Measurements from ENCODE around the gene LNPK. TPM values are rescaled to one million over a fixed set of nuclear protein-coding genes. Genes with fewer than 3 reads are reported as not detected.

Gene LNPK
- total and polyA plus RNA-seq, 9 of the 15 experiments (the other 6 are each of a cell fraction or from before 2014, with no cell fraction given), result 6.4 to 40.4 (median 21.3) TPM

DNA sequence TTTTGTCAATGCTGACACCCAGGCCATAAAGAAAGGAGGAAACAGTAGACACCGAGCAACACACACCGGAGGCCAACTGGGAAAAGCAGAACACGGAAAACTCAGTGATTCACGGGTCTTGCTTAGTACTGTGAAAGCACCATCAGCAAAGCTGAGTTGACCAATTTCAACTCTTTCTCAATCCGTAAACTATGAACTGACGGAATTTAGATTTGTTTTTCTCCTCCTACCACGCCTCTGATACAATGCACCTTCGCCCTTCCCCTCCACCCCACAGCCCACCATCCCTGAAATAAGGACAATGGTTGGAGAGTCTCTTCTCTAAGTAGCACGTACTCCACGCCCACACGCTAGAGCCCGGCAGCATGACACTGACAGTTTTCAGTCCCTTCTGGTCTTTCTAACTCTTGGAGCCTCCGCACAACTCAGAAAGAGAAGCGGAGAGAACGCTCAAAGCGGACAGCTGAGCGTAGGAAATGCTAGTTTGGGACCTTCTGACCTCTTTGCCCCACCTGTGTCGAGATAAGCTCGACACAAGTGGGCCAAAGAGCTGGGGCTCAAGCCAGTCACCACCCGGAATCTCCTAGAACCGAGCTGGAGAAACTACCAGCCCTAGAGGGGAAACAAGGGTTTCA, 669 bp downstream of the LNPK start (continued):
- TF ChIP-seq E2F5 (CRISPR knock-in tag; IDR thresholded peaks at IDR 0.05) (0 out of 2 replicates have a peak, but pooled peaks have one; percentile 40), E2F8 (IDR thresholded peaks at IDR 0.05; ENCODE audit: low read depth, partially characterized antibody) (no peak), SAFB2 (IDR thresholded peaks at IDR 0.05; ENCODE audit: borderline replicate concordance, low read depth, low read length, severe bottlenecking) (no peak), GABPA (tag; conservative IDR thresholded peaks at IDR 0.05; ENCODE audit: low read depth) (0 out of 2 replicates have a peak, but pooled peaks have one; percentile 24), RB1 (IDR thresholded peaks at IDR 0.05; ENCODE audit: low read depth) (0 out of 2 replicates have a peak, but pooled peaks have one; percentile 3), TBP (optimal IDR thresholded peaks at IDR 0.05; ENCODE audit: low read depth, low read length) (peak; percentile 57), TBL1XR1 (IDR thresholded peaks at IDR 0.05; ENCODE audit: low read length in 2 of 2) (peak in 1 of 2 experiments; percentile 1; a peak in 1 of 4 replicates), CREM (IDR thresholded peaks at IDR 0.05; ENCODE audit: low read depth) (peak; percentile 4; the same call in 1 of the 2 replicates), NBN (IDR thresholded peaks at IDR 0.05; ENCODE audit: low read depth) (0 out of 2 replicates have a peak, but pooled peaks have one; percentile 38)
- TF ChIP-seq, protein P1, sequence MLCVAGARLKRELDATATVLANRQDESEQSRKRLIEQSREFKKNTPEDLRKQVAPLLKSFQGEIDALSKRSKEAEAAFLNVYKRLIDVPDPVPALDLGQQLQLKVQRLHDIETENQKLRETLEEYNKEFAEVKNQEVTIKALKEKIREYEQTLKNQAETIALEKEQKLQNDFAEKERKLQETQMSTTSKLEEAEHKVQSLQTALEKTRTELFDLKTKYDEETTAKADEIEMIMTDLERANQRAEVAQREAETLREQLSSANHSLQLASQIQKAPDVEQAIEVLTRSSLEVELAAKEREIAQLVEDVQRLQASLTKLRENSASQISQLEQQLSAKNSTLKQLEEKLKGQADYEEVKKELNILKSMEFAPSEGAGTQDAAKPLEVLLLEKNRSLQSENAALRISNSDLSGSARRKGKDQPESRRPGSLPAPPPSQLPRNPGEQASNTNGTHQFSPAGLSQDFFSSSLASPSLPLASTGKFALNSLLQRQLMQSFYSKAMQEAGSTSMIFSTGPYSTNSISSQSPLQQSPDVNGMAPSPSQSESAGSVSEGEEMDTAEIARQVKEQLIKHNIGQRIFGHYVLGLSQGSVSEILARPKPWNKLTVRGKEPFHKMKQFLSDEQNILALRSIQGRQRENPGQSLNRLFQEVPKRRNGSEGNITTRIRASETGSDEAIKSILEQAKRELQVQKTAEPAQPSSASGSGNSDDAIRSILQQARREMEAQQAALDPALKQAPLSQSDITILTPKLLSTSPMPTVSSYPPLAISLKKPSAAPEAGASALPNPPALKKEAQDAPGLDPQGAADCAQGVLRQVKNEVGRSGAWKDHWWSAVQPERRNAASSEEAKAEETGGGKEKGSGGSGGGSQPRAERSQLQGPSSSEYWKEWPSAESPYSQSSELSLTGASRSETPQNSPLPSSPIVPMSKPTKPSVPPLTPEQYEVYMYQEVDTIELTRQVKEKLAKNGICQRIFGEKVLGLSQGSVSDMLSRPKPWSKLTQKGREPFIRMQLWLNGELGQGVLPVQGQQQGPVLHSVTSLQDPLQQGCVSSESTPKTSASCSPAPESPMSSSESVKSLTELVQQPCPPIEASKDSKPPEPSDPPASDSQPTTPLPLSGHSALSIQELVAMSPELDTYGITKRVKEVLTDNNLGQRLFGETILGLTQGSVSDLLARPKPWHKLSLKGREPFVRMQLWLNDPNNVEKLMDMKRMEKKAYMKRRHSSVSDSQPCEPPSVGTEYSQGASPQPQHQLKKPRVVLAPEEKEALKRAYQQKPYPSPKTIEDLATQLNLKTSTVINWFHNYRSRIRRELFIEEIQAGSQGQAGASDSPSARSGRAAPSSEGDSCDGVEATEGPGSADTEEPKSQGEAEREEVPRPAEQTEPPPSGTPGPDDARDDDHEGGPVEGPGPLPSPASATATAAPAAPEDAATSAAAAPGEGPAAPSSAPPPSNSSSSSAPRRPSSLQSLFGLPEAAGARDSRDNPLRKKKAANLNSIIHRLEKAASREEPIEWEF (CRISPR knock-in tag; IDR thresholded peaks at IDR 0.05), result no peak
- TF ChIP-seq, protein P2, sequence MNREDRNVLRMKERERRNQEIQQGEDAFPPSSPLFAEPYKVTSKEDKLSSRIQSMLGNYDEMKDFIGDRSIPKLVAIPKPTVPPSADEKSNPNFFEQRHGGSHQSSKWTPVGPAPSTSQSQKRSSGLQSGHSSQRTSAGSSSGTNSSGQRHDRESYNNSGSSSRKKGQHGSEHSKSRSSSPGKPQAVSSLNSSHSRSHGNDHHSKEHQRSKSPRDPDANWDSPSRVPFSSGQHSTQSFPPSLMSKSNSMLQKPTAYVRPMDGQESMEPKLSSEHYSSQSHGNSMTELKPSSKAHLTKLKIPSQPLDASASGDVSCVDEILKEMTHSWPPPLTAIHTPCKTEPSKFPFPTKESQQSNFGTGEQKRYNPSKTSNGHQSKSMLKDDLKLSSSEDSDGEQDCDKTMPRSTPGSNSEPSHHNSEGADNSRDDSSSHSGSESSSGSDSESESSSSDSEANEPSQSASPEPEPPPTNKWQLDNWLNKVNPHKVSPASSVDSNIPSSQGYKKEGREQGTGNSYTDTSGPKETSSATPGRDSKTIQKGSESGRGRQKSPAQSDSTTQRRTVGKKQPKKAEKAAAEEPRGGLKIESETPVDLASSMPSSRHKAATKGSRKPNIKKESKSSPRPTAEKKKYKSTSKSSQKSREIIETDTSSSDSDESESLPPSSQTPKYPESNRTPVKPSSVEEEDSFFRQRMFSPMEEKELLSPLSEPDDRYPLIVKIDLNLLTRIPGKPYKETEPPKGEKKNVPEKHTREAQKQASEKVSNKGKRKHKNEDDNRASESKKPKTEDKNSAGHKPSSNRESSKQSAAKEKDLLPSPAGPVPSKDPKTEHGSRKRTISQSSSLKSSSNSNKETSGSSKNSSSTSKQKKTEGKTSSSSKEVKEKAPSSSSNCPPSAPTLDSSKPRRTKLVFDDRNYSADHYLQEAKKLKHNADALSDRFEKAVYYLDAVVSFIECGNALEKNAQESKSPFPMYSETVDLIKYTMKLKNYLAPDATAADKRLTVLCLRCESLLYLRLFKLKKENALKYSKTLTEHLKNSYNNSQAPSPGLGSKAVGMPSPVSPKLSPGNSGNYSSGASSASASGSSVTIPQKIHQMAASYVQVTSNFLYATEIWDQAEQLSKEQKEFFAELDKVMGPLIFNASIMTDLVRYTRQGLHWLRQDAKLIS (CRISPR knock-in tag; IDR thresholded peaks at IDR 0.05), result no peak
- TF ChIP-seq, protein P3, sequence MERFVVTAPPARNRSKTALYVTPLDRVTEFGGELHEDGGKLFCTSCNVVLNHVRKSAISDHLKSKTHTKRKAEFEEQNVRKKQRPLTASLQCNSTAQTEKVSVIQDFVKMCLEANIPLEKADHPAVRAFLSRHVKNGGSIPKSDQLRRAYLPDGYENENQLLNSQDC (CRISPR knock-in tag; IDR thresholded peaks at IDR 0.05), result no peak

Measured in K562 (cell line).